Cortex of kidney (tissue), 1 donor: ENCODE data around the gene USP6NL.
"Not testable (repeated sequence)": the region's sequence is repeated elsewhere in the genome, so short reads cannot be mapped to it uniquely, and the experiment has no call there.

Experiments
- DNase-seq: peaks from one replicate; lab custom pipeline; 2025; lab: John Stamatoyannopoulos, UW

Gene USP6NL

GRCh38 chr10:11444155-11444530 lies 167.3 kb downstream of the USP6NL start:
- DNase-seq, result no peak

- no peak for DNase-seq
Measured at GRCh38 chr10:11443468-11444154, 167.8 kb downstream of the USP6NL start.

- DNase-seq, result no peak
Measured at GRCh38 chr10:11442001-11442773, 169.3 kb downstream of the USP6NL start.

GRCh38 chr10:11441151-11441535 lies 170.3 kb downstream of the USP6NL start:
- no peak for DNase-seq

- no peak for DNase-seq
Measured at GRCh38 chr10:11440250-11441150, 170.9 kb downstream of the USP6NL start.

- DNase-seq, result no peak
Measured at GRCh38 chr10:11439523-11440053, 171.9 kb downstream of the USP6NL start.

GRCh38 chr10:11437391-11438142 lies 173.9 kb downstream of the USP6NL start:
- DNase-seq, result no peak

GRCh38 chr10:11436445-11436844 lies 175.0 kb downstream of the USP6NL start:
- not testable (repeated sequence) for DNase-seq

GRCh38 chr10:11435581-11435981 lies 175.9 kb downstream of the USP6NL start:
- no peak for DNase-seq

GRCh38 chr10:11434324-11434723 lies 177.1 kb downstream of the USP6NL start:
- no peak for DNase-seq

GRCh38 chr10:11433657-11434056 lies 177.8 kb downstream of the USP6NL start:
- DNase-seq, result no peak

- no peak for DNase-seq
Measured at GRCh38 chr10:11431216-11431555, 180.3 kb downstream of the USP6NL start.

- DNase-seq, result no peak
Measured at GRCh38 chr10:11430421-11431215, 180.8 kb downstream of the USP6NL start.

- no peak for DNase-seq
Measured at GRCh38 chr10:11429439-11430052, 181.9 kb downstream of the USP6NL start.

- no peak for DNase-seq
Measured at GRCh38 chr10:11425676-11426075, 185.8 kb downstream of the USP6NL start.

GRCh38 chr10:11425296-11425610 lies 186.2 kb downstream of the USP6NL start:
- no peak for DNase-seq

GRCh38 chr10:11424456-11425295 lies 186.8 kb downstream of the USP6NL start:
- DNase-seq, result no peak

- no peak for DNase-seq
Measured at GRCh38 chr10:11416974-11417373, 194.5 kb downstream of the USP6NL start.

- no peak for DNase-seq
Measured at GRCh38 chr10:11415095-11415494, 196.4 kb downstream of the USP6NL start.
